CD4-positive, alpha-beta T cell treated with Interleukin-17A for 1 hour (primary cell): ENCODE measurements around the gene ITGB3.
A peak's percentile ranks its signal among the peaks of the same experiment; 100 is the strongest.

ENCODE experiments used
- DNase-seq: peaks from one replicate; pipeline ENCODE4 v3.0.0-alpha.2; 2020

The ITGB3 gene

GRCh38 chr17:47278561-47278960 is 24.9 kb downstream of the ITGB3 start:
- no peak for DNase-seq

GRCh38 chr17:47279062-47279801 is 25.6 kb downstream of the ITGB3 start:
- DNase-seq, result peak; percentile 18

- no peak for DNase-seq
Observed at GRCh38 chr17:47280072-47280811, 26.6 kb downstream of the ITGB3 start.

GRCh38 chr17:47281216-47281615 is 27.6 kb downstream of the ITGB3 start:
- no peak for DNase-seq

- no peak for DNase-seq
Observed at GRCh38 chr17:47285003-47285402, 31.4 kb downstream of the ITGB3 start.

GRCh38 chr17:47286198-47286914 is 32.7 kb downstream of the ITGB3 start:
- DNase-seq, result no peak

GRCh38 chr17:47287068-47287467 is 33.4 kb downstream of the ITGB3 start:
- no peak for DNase-seq

GRCh38 chr17:47287639-47288038 is 34.0 kb downstream of the ITGB3 start:
- no peak for DNase-seq

GRCh38 chr17:47288531-47289116 is 35.0 kb downstream of the ITGB3 start:
- DNase-seq, result no peak

GRCh38 chr17:47289302-47289701 is 35.7 kb downstream of the ITGB3 start:
- no peak for DNase-seq

- DNase-seq, result no peak
Observed at GRCh38 chr17:47290870-47291241, 37.2 kb downstream of the ITGB3 start.

GRCh38 chr17:47291242-47291873 is 37.7 kb downstream of the ITGB3 start:
- DNase-seq, result no peak

- no peak for DNase-seq
Observed at GRCh38 chr17:47292206-47292605, 38.6 kb downstream of the ITGB3 start.

- DNase-seq, result no peak
Observed at GRCh38 chr17:47295037-47295873, 41.6 kb downstream of the ITGB3 start.

- DNase-seq, result no peak
Observed at GRCh38 chr17:47295874-47296255, 42.2 kb downstream of the ITGB3 start.

GRCh38 chr17:47297661-47298400 is 44.2 kb downstream of the ITGB3 start:
- DNase-seq, result no peak

GRCh38 chr17:47298712-47299111 is 45.1 kb downstream of the ITGB3 start:
- DNase-seq, result no peak

- DNase-seq, result no peak
Observed at GRCh38 chr17:47299239-47299910, 45.7 kb downstream of the ITGB3 start.

GRCh38 chr17:47300718-47301117 is 47.1 kb downstream of the ITGB3 start:
- no peak for DNase-seq

- peak; percentile 3 for DNase-seq
Observed at GRCh38 chr17:47301161-47301560, 47.5 kb downstream of the ITGB3 start.

- no peak for DNase-seq
Observed at GRCh38 chr17:47301831-47302230, 48.2 kb downstream of the ITGB3 start.
